Measurements from ENCODE around the gene PRPF18.

- TF ChIP-seq CTCF (IDR thresholded peaks at IDR 0.05) (no peak), POLR2A (IDR thresholded peaks at IDR 0.05) (no peak), EP300 (IDR thresholded peaks at IDR 0.05) (no peak)
Observed at GRCh38 chr10:13651969-13652720, 65.4 kb downstream of the PRPF18 start.
